NCI-H524 treated with DMSO at 0.1 percent for 48 hours (cell line): ENCODE results near the gene CAPN1.

Experiments
- DNase-seq: peaks from one replicate; lab custom pipeline; 2025; lab: John Stamatoyannopoulos, UW

The CAPN1 gene

DNA sequence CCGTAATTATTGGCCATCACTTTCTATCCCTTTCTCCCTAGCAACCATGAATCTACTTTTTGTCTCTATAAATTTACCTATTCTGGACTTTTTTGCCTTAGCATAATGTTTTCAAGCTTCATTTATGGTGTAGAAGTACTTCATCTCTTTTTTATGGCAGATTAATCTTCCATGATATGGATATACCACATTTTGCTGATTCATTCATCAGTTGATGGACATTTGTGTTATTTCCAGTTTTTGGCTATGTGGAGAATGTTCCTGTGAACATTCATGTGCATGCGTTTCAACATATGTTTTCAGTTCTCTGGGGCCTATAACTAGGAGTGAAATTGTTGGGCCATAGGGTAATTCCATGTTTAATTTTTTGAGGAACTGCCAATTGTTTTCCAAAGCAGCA lies 12.8 kb downstream of the CAPN1 start:
- DNase-seq, result no peak

DNA sequence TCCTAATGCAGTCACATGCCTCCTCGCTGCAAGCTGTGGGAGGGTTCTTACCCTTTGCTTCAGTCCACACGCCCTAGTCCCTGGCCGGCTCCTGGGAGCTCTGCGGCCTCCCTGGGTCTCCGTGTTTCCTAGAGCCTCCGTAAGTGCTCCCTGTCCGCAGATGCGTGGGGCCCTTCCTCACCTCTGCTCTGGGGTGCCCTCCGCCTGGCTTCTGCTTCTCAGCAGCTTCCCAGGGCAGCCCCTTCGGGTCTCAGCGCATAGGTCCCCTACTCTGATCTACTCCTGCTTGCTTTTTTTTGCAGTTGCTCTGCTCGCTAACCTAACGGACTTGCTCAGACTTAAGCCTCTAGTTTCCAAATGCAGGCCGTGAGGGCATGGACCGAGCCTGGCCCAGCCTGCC lies 22.4 kb downstream of the CAPN1 start:
- no peak for DNase-seq

DNA sequence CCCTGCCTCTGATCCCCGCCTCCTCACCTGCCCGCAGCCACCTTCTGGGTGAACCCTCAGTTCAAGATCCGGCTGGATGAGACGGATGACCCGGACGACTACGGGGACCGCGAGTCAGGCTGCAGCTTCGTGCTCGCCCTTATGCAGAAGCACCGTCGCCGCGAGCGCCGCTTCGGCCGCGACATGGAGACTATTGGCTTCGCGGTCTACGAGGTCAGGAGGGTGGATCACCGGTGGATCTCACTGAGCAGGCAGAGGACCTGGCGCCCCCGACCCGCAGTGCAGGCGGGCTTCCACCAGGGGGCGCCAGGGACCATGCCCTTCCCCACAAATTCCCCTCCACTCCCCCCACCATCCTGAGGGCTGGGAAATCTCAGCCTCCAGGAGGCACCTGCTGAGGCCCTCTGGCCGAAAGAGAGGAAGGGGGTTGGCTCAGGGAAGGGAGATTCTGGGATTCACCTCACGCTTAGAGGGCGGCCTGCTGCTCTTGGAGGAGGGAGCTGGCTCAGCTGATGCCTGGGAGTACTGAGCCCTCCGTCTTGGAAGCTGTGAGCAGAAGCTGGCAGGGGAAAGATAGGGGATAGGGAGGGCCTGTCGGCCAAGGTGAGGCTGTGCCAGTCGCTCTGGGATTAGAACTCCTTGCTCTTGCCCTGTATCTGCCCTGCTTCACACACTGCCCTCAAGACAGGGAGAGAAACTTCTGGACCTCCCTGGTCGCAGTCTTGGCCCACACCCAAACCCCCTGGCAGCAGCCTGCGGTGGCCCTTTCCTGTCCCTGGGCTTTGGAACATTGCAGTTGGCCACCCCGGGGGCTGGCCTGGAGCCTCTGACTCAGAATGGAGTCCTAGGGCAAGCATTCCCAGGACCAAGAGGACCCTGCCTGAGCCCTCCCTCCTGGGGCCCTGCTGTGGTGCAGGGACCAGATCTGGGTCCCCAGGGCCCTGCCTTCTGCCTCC lies 23.2 kb downstream of the CAPN1 start:
- DNase-seq, result no peak

DNA sequence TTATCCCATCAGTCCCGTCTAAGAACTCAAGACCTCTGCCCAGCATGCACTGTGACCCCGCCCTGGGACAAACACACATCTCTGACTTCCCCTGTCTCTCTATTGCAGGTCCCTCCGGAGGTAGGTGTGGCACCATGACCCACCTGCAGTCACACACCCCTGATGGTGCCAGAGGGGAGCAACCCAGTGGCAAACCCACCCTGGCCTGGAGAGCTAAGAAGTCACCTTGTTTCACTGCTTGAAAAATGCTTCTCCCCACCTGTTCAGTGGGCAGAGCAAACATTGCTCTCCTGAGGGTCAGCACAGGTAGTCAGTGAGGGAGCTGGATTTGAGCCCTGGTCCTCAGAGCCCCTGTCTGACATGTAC lies 23.9 kb downstream of the CAPN1 start:
- no peak for DNase-seq

DNA sequence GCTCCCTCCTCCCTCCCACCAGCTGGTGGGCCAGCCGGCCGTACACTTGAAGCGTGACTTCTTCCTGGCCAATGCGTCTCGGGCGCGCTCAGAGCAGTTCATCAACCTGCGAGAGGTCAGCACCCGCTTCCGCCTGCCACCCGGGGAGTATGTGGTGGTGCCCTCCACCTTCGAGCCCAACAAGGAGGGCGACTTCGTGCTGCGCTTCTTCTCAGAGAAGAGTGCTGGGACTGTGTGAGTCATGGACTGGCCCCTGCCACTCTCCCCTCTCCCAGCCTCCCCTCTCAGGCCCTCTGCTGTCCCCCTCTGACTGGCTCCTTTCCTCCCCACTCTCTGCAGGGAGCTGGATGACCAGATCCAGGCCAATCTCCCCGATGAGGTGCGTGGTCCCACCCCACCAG lies 24.7 kb downstream of the CAPN1 start:
- no peak for DNase-seq

DNA sequence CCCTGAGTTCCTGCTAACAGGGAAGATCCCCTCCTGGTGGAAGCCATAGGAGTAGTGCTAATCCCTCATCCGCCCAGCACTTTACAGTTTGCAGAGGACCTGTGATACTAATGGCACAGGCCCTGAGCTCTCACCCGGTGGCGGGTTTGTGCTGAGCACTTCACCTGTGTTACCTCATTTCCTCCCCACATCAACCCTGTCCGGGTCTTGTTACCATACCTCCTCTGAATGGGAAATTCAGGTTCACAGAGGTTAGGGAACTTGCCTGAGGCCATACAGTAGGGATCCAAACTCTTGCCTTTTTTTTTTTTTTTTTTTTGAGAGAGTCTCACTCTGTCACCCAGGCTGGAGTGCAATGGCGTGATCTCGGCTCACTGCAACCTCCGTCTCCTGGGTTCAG lies 25.2 kb downstream of the CAPN1 start:
- DNase-seq, result no peak

DNA sequence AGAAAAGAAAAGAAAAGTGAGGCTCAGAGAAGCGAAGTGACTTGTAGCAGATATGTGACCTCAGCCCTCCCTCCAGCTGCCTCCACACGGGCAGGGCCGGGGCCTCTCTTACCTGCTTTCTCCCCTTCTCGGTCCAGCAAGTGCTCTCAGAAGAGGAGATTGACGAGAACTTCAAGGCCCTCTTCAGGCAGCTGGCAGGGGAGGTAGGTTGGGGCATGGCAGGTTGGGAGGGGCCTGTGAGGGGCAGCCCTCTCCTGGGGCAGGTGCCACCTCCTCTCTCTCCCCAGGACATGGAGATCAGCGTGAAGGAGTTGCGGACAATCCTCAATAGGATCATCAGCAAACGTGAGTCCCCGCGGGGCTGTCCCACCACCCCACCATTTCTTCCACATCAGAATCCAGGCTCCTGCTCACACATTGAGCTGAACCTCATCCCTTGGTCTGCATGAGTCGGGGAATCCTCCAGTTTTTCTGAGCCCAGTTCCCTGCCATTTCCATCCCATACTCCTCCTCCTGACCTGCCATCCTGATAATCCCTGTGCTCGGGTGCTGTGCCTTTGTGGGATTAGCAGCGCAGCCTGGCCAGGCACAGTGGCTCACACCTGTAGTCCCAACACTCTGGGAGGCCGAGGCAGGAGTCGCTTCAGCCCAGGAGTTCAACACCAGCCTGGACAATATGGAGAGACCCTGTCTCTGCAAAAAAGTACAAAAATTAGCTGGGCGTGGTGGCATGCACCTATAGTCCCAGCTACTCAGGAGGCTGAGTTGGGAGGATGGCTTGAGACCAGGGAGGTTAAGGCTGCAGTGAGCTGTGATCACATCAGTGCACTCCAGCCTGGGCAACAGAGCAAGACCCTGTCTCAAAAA lies 26.4 kb downstream of the CAPN1 start:
- DNase-seq, result no peak

DNA sequence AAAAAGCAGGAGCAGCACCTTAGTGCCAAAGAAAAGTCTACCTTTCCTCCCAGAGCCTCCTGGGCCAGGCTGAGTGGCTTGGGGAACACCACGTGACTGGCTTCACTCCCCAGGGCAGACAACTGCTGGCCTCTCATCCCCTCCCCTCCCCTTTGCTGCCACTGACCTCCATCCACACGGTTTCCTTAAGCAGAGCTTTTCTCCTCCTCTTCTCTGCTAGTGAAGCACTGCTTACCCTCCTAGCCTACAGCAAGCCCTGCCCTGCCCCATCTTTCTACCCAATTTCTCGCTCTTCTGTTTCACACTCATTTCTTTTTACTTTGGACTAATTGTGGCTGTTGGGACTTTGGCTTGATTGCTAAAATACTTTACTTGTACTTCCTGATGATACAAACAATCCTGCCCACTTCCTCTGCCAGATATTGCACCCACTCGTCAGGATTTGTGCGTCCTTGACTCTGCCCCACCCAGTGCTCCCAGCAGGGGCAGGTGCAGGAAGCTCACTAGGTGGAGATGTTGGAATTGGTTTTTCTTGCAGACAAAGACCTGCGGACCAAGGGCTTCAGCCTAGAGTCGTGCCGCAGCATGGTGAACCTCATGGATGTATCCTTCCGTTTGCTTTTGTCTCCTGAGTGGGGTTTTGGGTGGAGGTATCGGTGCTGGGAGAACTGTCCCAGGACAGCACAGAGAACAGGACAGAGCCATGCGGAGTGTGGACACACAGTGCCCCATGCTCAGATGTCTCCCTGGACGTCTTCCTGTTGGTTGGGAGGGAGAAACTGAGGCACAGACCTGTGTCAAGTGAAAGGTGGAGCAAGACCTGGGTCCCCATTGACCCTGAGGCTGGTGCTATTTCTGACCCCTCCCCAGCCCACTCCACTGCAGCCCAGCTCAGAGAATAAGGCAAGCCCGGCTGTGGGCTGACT lies 27.3 kb downstream of the CAPN1 start:
- DNase-seq, result no peak

DNA sequence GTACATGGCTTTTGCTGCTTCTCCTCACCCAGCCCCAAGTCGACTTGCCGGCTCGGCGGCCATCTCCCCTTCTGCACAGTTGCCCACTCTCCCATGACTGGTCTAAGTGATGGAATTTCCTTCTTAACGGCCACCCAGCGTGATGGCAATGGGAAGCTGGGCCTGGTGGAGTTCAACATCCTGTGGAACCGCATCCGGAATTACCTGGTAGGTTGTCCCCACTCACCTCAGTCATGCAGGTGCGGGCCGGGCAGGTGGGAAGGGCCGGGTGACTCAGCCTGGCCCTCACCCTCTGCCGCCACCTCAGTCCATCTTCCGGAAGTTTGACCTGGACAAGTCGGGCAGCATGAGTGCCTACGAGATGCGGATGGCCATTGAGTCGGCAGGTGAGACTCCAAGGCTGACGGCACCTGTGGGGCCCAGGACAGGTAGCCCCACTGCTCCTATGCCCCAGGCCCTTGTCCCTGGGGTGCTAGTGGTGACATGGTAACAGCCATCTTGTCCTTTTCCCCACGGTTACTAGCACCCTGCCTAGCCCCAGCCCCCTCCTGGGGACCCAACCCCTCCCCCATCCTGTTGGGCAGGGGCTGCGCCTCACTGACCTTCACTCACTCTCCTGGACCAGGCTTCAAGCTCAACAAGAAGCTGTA lies 28.1 kb downstream of the CAPN1 start:
- DNase-seq, result no peak

DNA sequence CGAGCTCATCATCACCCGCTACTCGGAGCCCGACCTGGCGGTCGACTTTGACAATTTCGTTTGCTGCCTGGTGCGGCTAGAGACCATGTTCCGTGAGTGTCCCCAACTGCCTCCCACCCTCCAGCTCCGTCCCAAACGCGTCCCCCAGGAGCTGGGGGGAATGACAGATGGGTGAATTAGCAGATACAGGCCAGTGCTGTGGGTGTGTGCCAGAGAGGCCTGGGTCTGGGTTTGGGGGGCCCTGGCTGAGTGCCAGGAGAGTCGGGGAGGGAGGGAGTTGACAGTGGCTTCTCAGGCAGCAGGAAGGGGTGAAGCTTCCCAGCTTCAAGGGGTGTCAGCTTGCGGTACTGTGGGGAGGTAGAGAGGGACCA lies 28.6 kb downstream of the CAPN1 start:
- DNase-seq, result no peak

DNA sequence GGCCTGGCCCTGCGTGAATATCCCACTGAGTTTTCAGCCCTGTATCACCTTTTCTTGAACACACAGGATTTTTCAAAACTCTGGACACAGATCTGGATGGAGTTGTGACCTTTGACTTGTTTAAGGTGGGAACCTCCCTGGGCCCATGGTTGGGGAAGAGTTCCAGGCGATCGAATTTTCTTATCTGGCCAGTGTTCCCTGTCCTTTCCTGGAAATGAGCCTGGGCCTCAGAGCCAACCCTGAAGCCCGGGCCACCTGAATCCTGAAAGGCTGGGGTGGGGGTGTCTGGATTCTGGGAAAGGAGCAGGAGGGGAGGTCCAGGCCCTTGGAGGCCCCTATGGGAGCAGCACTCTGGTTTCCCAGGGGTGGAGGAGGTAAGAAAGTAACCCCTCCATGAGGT lies 29.0 kb downstream of the CAPN1 start:
- DNase-seq, result no peak

DNA sequence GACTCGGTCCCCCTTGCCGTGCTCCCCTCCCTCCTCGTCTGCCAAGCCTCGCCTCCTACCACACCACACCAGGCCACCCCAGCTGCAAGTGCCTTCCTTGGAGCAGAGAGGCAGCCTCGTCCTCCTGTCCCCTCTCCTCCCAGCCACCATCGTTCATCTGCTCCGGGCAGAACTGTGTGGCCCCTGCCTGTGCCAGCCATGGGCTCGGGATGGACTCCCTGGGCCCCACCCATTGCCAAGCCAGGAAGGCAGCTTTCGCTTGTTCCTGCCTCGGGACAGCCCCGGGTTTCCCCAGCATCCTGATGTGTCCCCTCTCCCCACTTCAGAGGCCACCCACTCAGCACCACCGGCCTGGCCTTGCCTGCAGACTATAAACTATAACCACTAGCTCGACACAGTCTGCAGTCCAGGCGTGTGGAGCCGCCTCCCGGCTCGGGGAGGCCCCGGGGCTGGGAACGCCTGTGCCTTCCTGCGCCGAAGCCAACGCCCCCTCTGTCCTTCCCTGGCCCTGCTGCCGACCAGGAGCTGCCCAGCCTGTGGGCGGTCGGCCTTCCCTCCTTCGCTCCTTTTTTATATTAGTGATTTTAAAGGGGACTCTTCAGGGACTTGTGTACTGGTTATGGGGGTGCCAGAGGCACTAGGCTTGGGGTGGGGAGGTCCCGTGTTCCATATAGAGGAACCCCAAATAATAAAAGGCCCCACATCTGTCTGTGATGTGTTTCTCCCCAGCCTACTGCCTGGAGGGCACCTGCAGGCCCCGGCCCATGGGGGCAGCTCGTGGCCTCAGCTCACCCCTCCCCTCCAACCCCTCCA lies 29.8 kb downstream of the CAPN1 start:
- no peak for DNase-seq

DNA sequence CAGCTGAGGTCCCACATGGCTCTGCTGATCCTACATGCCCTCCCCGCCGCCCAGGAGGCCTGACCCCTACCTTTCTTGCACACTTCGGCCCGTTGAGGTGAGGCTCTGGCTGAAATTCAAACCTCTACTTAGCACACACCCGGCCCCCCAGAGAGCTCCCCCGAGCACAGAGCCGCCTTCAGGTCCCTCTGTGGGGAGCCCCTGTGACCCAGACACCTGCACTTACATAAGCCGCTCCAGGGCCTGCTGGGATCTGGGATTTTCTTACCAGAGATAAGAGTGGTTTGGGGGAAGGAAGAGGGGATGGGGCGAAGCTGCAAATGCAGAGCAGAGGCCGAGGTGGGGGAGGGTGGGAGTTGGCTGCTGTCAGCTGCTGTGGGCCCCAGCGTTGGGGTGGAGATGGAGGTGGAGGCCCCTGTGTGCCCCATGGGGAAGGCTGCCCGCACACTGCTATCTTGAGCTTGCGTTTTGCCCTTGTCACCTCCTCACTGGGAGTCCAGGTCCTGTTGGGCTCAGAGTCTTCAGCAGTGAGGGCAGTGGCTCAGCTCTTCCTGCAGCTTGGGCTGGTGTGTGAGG lies 30.6 kb downstream of the CAPN1 start:
- no peak for DNase-seq

DNA sequence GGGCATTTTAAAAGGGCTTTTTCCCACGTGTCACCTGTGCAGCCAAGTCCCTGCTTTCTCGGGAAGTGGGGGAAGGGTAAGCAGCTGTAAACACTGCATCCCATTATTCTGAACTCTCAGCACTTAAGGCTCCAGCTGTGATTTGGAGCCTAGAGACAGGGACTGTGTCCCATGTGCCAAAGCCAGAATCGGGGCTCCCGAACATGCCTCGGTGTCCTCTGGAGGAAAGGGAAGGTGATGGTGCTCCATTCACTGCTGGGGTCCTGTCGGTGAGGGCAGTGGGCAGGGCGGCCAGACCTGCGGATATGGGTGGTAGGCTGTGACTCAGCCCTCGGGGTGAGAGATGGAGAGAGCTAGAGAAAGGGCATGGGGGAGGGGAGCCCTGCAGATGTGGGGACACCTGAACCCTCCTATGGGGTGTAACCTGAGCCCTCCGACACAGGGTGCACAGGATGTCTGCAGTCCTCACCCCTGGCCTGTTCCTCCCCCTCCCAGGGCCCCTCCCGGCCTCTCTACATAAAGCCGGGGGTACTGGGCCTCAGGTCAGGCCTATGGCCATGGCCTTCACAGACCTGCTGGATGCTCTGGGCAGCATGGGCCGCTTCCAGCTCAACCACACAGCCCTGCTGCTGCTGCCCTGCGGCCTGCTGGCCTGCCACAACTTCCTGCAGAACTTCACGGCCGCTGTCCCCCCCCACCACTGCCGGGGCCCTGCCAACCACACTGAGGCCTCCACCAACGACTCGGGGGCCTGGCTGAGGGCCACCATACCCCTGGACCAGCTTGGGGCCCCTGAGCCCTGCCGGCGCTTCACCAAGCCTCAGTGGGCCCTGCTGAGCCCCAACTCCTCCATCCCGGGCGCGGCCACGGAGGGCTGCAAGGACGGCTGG lies 31.8 kb downstream of the CAPN1 start:
- DNase-seq, result no peak

DNA sequence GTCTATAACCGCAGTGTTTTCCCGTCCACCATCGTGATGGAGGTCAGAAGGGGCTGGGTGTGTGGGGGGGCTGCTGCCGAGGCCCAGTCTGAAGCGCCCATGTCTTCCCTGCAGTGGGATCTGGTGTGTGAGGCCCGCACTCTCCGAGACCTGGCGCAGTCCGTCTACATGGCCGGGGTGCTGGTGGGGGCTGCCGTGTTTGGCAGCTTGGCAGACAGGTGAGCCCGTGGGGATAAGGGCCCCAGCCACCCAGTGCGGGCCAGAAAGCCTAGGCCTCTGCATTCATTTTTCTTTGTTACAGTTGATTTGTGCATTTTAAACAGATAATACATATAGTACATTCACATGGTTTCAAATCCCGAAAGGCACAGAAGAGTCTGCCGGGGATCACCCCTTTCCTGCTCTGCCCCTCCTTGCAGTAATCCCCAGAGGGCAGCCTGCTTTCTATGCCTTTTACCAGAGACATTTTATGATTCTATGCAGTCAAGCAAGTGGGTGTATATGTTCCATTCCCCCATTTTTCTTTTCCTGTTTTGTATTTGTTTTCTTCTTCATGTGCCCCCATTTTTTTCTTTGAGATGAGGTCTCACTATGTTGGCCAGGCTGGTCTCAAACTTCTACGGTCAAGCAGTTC lies 32.6 kb downstream of the CAPN1 start:
- DNase-seq, result no peak

DNA sequence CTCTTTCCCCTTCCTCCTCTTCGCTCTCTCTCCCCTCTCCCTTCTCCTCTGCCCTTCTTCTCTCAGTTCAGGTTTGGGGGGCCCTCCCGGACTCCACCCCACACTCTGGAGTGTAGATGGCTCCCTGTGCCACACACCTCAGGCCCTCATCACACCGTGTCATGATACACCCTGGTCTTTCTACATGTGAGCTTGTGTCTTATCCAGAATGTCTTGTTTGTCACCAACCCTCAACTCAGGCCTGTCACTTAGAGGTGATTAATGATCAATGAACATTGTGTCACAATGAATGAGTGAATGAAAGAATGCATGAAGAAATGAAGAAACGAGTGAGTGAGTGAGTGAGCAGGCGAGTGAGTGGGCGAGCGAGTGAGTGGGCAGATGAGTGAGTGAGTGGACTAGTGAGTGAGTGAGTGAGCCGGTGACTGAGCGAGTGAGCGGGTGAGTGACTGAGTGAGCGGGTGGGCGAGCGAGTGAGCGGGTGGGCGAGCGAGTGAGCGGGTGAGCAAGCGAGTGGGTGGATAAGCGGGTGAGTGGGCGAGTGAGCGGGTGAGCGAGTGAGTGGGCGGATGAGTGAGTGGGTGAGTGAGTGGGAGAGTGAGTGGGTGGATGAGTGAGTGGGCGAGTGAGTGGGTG lies 33.8 kb downstream of the CAPN1 start:
- DNase-seq, result no peak

DNA sequence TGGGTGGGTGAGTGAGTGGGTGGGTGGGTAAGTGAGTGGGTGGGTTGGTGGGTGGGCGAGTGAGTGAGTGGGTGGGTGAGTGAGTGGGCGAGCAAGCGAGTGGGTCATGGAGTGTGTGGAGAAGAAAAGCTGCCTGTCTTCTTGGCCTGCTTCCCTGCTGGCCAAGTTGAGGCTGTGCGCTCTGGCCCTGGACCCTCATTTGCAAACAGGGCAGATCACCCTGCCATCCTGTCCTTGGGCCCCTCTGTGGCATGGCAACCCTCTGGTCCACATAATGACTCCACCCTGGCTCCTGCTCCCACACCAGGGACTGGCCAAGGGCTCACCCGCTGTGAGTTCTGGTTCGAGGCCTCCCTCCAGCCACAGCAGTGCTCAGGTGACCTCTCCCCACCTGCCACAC lies 35.1 kb downstream of the CAPN1 start:
- DNase-seq, result no peak
